Stimulated activated naive B cell treated with anti-CD40 and anti-IgM and Interleukin-4, amounts not matched to agents 10 μg/mL and 1 μg/mL and 100 μg/mL, for 72 hours (primary cell): ENCODE measurements around the gene ACP4.

Experiments used
- ATAC-seq, 2 donors: fragments of 150-1000 bp; cut with Tn5 transposase; replicated peaks; 2 replicates each; pipeline ENCODE4 v1.10.0; 2021; ENCODE audit warnings: moderate library complexity in 1 of 2
- DNase-seq: peaks from one replicate; pipeline ENCODE4 v3.0.0; 2021
- H3K27ac Mint-ChIP-seq: one replicate; pipeline ENCODE4 v1.8.0; 2022; ENCODE audit warnings: mild to moderate bottlenecking, mixed read lengths
- H3K27me3 Mint-ChIP-seq, 2 donors: one replicate each; pipeline ENCODE4 v1.8.0; 2022; ENCODE audit warnings: mixed read lengths in 2 of 2
- H3K36me3 Mint-ChIP-seq, 2 donors: one replicate each; pipeline ENCODE4 v1.8.0; 2022; ENCODE audit warnings: mixed read lengths in 2 of 2, mild to moderate bottlenecking in 1 of 2
- H3K4me1 Mint-ChIP-seq, 2 donors: one replicate each; pipeline ENCODE4 v1.8.0; 2022; ENCODE audit warnings: mixed read lengths in 2 of 2, mild to moderate bottlenecking in 1 of 2
- H3K4me3 Mint-ChIP-seq, 2 donors: one replicate each; pipeline ENCODE4 v1.8.0; 2022; ENCODE audit warnings: mild to moderate bottlenecking in 2 of 2, mixed read lengths in 2 of 2, moderate library complexity in 1 of 2
- H3K9me3 Mint-ChIP-seq, 2 donors: one replicate each; pipeline ENCODE4 v1.8.0; 2022; ENCODE audit warnings: mixed read lengths in 2 of 2, mild to moderate bottlenecking in 1 of 2

Gene ACP4

DNA sequence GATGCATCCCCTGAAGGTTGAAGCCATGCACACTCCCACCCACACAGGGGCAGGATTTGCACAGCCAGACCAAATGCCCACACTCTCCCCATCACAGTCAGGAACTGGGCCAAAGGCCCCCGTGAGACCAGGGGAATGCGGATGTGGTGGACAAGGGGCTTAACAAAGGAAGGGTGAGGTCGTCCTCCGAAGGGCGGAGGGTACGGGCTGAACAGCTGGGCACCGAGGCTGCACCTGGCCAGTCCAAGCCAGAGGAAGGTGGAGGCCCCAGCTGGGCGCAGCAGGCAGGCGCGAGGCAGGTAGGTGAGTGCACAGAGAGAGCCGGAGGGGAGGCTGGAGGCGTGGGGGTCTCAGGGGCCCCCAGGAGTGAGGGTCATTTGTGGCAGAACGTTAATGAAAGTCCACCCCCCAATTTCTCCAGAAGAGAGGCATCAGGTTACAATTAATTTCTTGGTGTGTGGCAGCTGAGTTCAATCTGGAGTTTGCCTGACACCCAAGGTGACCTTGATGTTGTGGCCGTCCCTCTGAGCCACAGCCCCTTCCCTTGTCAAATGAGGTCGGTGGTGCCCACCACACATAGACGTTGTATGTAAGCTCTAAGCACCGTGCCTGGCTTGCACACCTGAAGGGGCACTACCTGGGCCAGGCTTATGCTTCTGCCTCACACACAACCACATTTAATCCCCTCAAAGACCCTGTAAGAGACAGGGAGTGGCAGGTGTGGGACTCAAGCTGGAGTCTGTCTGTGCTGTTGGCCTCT, 40.2 kb downstream of the ACP4 start:
- H3K36me3 Mint-ChIP-seq: peaks cover 0 to 4% of the 10 kb centered on the region in 2 donors
- no peak for DNase-seq
- H3K4me3 Mint-ChIP-seq: no peak overlapping the region
- no peak overlapping the region for H3K27ac Mint-ChIP-seq
- peaks cover 0 to 2% of the 10 kb centered on the region in 2 donors for H3K4me1 Mint-ChIP-seq
- peaks cover 56 to 58% of the 10 kb centered on the region in 2 donors for H3K27me3 Mint-ChIP-seq
- ATAC-seq: no peak
- H3K9me3 Mint-ChIP-seq: no peaks in the 10 kb centered on the region

GRCh38 chr19:50831026-50831396, 40.8 kb downstream of the ACP4 start:
- peaks cover 53 to 57% of the 10 kb centered on the region in 2 donors for H3K27me3 Mint-ChIP-seq
- no peak overlapping the region for H3K27ac Mint-ChIP-seq
- no peaks in the 10 kb centered on the region for H3K9me3 Mint-ChIP-seq

DNA sequence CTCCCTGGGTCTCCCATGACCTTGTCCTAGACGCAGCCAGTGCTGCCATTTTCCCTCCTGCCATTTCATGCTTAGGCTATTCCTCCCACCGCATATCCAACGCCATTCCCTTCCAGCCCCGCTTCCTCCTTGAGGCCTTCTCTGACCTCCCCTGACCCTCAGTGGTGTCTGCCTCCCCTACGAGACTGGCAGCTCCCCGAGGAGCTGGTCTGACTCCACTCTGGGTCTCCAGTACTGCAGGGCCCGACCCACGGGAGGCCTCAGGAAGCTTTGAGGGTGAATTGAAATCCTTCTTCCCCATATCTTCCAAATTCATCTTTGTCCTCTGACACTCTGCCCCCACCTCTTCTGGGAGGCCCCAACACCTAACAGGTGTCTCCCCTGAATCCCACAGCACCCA, 42.5 kb downstream of the ACP4 start:
- Mint-ChIP-seq H3K27ac (no peak overlapping the region), H3K4me1 (peaks cover 12 to 16% of the 10 kb centered on the region in 2 donors), H3K4me3 (no peak overlapping the region), H3K36me3 (no peaks in the 10 kb centered on the region), H3K9me3 (no peaks in the 10 kb centered on the region), H3K27me3 (peaks cover 55 to 59% of the 10 kb centered on the region in 2 donors)
- ATAC-seq: no peak
- DNase-seq: no peak

More at GRCh38 chr19:50831026-50831396, 40.8 kb downstream of the ACP4 start:
- no peak overlapping the region for H3K4me3 Mint-ChIP-seq
- no peak for DNase-seq
- no peak for ATAC-seq
- H3K4me1 Mint-ChIP-seq: peaks cover under 1 to 7% of the 10 kb centered on the region in 2 donors
- H3K36me3 Mint-ChIP-seq: peaks cover 0 to 4% of the 10 kb centered on the region in 2 donors

DNA sequence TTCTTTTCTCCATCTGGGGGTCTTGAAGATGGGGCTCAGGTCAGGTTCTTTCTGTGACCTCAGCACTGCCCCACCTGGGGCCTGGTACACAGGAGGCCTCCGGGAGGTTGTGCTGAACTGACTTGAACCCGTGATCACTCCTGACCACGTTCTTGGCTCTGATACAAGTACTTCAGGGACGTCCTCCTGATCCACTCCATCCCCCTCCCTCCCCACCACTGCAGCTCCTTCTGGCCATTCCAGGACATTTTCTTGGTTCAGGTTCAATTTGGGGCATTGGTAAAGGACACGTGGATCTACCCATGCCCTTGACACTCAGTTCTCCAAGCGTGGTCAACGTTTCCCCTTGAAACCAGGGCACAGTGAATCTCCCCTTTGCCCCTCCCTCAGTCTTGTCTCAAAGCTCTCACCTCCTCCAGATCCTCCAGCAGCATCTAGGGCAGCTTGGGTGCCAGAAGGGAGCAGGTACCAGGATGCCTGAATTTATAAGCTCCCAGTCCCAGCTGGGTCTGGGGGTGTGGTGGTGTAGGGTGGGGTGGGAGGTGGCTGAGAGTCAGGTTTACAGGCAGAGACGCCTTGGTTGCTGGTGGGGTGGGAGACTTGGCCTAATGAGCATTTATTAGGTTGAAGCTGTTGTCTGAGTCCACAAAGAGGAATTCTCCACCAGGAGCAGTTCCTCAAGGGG, 43.0 kb downstream of the ACP4 start, which contains the start of gene KLK15:
TSS of gene KLK15 (minus strand) at position 458 of the 685 bp plus-strand sequence. CDS start 2,082 bp downstream, outside the sequence.
- H3K36me3 Mint-ChIP-seq: peaks cover 0 to under 1% of the 10 kb centered on the region in 2 donors
- H3K9me3 Mint-ChIP-seq: no peaks in the 10 kb centered on the region
- no peak for DNase-seq
- H3K27ac Mint-ChIP-seq: no peak within 1 kb of the TSS
- H3K4me1 Mint-ChIP-seq: peaks cover 12 to 19% of the 10 kb centered on the region in 2 donors
- ATAC-seq: no peak
- H3K4me3 Mint-ChIP-seq: no peak within 1 kb of the TSS
- H3K27me3 Mint-ChIP-seq: peaks cover 57 to 61% of the 10 kb centered on the region in 2 donors

DNA sequence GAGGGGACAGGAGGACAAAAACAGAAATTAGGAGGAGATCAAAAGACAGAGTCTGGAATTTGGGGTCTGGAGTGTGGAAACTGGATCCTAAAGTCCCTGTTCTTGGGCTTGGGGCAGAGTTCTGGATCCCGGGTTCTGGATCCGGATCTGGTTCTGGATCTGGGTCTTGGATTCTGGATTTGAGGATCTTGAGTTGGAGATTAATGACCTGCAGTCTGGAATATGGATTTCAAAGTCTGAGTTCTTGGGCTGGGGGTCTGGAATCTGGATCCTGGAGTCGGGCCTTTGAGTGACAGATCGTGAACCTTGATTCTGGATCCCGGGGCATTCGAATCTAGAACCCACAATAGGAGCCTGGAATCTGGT, 43.6 kb downstream of the ACP4 start:
- no peak for DNase-seq
- Mint-ChIP-seq H3K4me3 (no peak overlapping the region), H3K36me3 (peaks cover 0 to 2% of the 10 kb centered on the region in 2 donors)

DNA sequence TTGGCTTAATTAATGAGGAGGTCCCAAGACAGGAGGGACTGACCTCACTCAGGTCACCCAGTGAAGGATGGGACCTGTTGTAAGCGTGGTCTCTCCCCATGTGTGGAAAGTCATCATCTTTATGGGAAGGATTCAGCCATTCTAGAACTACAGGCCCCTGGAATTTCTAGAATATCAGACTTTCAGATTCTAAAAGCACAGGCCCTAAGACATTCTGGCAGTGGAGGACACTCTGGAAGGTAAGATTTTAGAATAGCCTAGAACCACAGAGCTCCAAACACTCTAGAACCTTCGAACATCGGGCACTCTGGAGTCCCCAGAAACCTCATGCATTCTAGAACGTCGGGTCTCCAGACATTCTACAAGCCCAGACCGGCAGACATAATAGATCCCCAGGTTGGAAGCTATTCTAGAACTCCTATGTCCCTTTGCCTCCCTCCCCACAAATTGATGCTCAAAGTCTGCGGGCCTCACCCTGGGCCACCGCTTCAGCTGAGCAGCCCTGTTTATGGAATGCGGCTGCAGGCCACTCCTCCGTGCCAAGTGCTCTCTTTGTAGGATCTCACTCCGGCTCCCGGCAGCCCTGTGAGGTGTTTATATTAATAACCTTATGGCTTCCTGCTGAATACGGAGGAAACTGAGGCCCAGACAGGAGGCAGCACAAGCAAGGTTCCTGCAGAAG, 45.0 kb downstream of the ACP4 start:
- DNase-seq: no peak

More for the DNA sequence above, 43.6 kb downstream of the ACP4 start:
- ATAC-seq: no peak
- Mint-ChIP-seq H3K27me3 (peaks cover 61 to 67% of the 10 kb centered on the region in 2 donors), H3K27ac (no peak overlapping the region), H3K4me1 (peaks cover 12 to 21% of the 10 kb centered on the region in 2 donors), H3K9me3 (no peaks in the 10 kb centered on the region)

DNA sequence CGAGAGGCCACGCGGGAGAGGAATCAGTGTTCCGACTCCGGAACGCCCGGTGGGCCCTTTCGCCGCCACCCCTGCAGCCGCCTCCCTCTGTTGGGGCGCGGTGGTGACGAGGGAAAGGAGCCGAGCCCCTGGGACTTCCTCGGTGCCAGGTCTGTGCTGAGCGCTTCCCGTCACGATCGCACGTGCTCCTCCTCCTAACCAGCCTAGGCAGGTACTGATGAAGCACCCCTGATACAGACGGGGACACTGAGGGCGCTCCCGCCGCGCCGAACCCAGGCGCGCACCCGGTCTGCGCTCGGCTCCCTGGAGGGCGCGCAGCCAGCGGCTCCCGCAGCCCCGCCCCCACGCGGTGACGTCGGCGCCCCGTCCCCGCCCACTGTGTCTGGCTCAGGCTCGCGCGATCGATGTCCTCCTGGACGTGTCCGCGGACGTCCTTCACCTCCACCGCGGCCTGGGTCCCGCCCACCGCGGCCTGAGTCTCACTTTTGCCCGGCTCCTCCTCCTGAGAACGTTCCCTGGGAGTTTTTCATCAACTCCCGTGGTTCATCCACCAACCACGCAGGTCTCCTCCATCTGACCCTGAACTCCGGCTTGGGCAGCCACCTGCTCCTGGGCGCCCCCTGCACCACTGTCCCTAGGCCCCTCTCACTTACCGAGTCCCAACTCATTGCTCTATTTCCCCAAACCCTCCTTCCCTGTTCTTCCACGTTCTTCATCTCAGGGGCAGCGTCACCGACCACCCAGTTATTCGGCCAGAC, 45.7 kb downstream of the ACP4 start:
- peak overlapping the region; percentile 76 for H3K27ac Mint-ChIP-seq
- H3K9me3 Mint-ChIP-seq: no peaks in the 10 kb centered on the region
- H3K36me3 Mint-ChIP-seq: peaks cover 0 to 2% of the 10 kb centered on the region in 2 donors
- H3K27me3 Mint-ChIP-seq: peaks cover 66 to 71% of the 10 kb centered on the region in 2 donors
- peaks cover 12 to 21% of the 10 kb centered on the region in 2 donors for H3K4me1 Mint-ChIP-seq
- ATAC-seq: peak; percentile 89 to 95
- peak overlapping the region; percentile 88 to 89 for H3K4me3 Mint-ChIP-seq
- DNase-seq: peak; percentile 61

More for the DNA sequence above, 45.0 kb downstream of the ACP4 start:
- Mint-ChIP-seq H3K36me3 (peaks cover 0 to 2% of the 10 kb centered on the region in 2 donors), H3K4me3 (peak overlapping the region; percentile 88 to 89), H3K9me3 (no peaks in the 10 kb centered on the region), H3K27me3 (peaks cover 67 to 76% of the 10 kb centered on the region in 2 donors), H3K27ac (no peak overlapping the region), H3K4me1 (peaks cover 12 to 21% of the 10 kb centered on the region in 2 donors)
- ATAC-seq: peak in 1 of 2 donors; percentile 15

DNA sequence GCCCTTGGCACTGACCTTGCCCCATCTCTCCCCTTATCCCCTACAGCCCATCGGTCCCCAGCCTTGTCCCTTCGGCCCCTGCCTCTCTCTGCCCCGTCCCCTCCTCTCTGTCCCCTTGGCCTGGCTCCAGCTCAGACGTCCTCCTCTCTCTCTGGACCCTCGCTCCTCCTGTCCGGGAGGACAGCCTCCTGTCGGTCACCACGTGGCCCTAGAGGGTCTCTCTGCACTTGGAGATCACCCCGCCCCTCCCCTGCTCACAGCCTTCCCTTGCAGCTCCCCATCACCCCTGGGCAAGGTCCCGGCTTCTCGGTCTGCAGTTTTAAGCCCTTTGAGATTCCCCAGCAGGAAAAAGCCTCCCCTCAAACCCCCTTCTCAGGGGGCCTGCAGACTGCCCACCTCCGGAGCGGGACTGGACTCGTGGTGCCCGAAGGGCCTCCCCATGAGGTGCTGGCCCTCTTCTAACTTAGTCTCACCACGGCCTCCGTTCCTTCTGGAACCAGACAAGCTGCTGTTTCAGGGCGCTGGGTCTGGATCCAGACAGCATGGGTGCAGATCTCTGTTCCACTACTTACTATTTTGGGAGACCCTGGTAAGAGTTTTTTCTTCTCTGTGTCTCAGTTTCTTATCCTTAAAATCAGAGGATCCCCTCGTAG, 46.5 kb downstream of the ACP4 start:
- DNase-seq (no peak), ATAC-seq (no peak)
- peaks cover 0 to 2% of the 10 kb centered on the region in 2 donors for H3K9me3 Mint-ChIP-seq
- H3K36me3 Mint-ChIP-seq: peaks cover 0 to 4% of the 10 kb centered on the region in 2 donors
- peaks cover 63 to 64% of the 10 kb centered on the region in 2 donors for H3K27me3 Mint-ChIP-seq
- peak overlapping the region; percentile 88 to 89 for H3K4me3 Mint-ChIP-seq
- peaks cover 12 to 21% of the 10 kb centered on the region in 2 donors for H3K4me1 Mint-ChIP-seq
- peak overlapping the region; percentile 76 for H3K27ac Mint-ChIP-seq

DNA sequence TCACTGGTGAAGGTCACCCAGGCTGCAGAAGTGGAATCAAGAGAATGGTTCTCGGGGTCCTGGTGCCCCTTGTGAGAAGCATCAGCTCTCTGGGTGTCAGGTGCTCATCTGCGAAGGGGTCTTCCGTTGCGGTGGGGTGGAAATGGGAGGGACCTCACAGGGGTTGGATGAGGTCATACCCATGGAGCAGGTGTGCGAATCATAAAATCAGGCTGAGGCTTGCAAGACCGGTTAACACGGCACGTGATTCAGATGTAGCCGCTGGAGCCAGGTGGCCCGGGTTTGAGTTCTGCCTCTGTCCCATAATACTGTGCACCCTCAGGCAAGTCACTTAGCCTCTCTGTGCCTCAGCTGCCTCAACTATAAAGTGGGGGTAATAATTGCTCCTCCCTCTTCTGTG, 47.1 kb downstream of the ACP4 start:
- Mint-ChIP-seq H3K4me3 (no peak overlapping the region), H3K36me3 (peaks cover 0 to 4% of the 10 kb centered on the region in 2 donors), H3K9me3 (peaks cover 0 to 5% of the 10 kb centered on the region in 2 donors), H3K27me3 (peaks cover 58 to 63% of the 10 kb centered on the region in 2 donors), H3K27ac (no peak overlapping the region), H3K4me1 (peaks cover 12 to 21% of the 10 kb centered on the region in 2 donors)
- ATAC-seq (no peak), DNase-seq (no peak)

DNA sequence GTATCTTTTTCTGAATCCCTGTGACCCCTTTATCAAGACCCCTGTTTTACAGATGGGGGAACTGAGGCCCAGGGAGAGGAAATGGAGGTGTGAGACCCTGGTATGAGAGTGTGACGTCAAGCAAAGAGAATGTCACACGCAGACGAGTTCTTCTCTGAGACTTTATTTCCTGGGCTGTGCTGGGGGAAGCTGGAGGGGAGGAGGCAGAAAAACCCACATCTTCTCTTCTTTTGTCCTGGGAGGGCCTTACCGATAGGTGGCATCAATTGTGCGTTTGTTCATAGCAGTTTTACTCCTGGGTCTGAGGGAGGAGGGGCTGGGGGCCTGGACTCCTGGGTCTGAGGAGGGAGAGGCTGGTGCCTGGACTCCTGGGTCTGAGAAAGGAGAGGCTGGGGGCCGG, 48.0 kb downstream of the ACP4 start:
- DNase-seq: no peak
- Mint-ChIP-seq H3K9me3 (peaks cover 2 to 6% of the 10 kb centered on the region in 2 donors), H3K4me1 (peaks cover 12 to 21% of the 10 kb centered on the region in 2 donors), H3K4me3 (no peak overlapping the region), H3K27me3 (peaks cover 51 to 56% of the 10 kb centered on the region in 2 donors), H3K27ac (peak overlapping the region; percentile 73), H3K36me3 (peaks cover under 1 to 4% of the 10 kb centered on the region in 2 donors)
- ATAC-seq: peak in 1 of 2 donors; percentile 24

DNA sequence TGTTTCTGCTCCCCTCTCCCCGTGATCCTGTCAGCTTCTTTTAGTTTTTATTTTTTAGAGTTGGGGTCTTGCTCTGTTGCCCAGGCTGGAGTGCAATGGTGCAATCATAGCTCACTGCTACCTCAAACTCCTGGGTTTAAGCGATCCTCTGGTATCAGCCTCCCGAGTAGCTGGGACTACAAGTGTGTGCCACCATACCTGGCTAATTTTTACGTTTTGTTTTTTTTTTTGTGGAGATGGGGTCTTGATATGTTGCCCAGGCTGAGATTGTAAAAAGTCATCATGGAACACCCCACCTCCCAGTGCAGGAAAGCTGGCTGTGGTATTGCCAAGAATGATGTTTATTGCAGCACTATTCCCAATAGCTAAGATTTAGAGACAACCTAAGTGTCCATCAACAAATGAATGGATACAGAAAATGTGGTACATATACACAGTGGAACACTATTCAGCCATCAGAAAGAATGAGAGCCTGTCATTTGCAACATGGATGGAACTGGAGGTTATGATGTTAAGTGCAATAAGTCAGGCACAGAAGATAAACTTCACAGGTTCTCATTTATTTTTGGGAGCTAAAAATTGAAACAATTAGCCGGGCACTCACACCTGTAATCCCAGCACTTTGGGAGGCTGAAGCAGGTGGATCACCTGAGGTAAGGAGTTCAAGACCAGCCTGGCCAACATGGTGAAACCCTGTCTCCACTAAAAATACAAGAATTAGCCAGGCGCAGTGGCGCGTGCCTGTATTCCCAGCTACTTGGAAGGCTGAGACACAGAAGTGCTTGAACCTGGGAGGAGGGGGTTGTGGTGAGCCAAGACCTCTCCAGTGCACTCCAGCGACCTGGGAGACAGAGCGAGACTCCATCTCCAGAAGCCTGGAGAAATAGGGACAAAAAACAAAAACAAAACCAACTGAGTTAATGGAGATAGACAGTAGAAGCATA, 49.8 kb downstream of the ACP4 start:
- H3K36me3 Mint-ChIP-seq: peaks cover 4 to 7% of the 10 kb centered on the region in 2 donors
- no peak overlapping the region for H3K4me3 Mint-ChIP-seq
- DNase-seq (no peak), ATAC-seq (no peak)
- H3K27ac Mint-ChIP-seq: no peak overlapping the region
- peaks cover 12 to 27% of the 10 kb centered on the region in 2 donors for H3K4me1 Mint-ChIP-seq
- peaks cover 15 to 20% of the 10 kb centered on the region in 2 donors for H3K9me3 Mint-ChIP-seq
- peaks cover 58 to 64% of the 10 kb centered on the region in 2 donors for H3K27me3 Mint-ChIP-seq

GRCh38 chr19:50842130-50842529, 51.9 kb downstream of the ACP4 start:
- DNase-seq: no peak
- H3K27me3 Mint-ChIP-seq: peaks cover 51% of the 10 kb centered on the region in 2 donors
- peaks cover 4 to 7% of the 10 kb centered on the region in 2 donors for H3K36me3 Mint-ChIP-seq
- peaks cover 2 to 11% of the 10 kb centered on the region in 2 donors for H3K4me1 Mint-ChIP-seq
- no peak for ATAC-seq
- H3K9me3 Mint-ChIP-seq: peaks cover 18 to 22% of the 10 kb centered on the region in 2 donors
- no peak overlapping the region for H3K4me3 Mint-ChIP-seq
- no peak overlapping the region for H3K27ac Mint-ChIP-seq
